Measurements from ENCODE around the gene ZBTB7C.

ZBTB7C gene

DNA sequence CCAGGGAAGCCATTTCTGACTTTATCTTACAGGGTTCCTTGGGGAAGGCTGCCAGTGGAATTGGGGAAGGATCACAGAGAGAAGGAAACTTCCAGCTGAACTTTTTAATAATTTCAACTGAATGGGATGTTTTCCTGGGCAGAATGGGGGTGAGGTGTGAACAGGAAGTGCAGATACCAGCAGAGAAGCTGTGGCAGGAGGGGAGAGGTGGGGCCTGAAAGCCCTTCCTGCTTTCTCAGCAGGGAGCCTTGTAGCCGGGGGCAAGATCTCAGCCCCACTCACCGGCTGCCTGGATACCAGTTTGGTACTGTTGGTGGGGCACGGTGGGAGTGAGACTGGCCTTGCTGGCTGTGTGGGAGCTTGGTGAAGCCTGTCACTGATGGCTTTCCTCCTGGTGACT is 170.5 kb downstream of the ZBTB7C start:
- TF ChIP-seq FOXP2 (optimal IDR thresholded peaks at IDR 0.05; ENCODE audit: borderline replicate concordance, extremely low read depth, extremely low read length, insufficient read depth) (no peak), TAF1 (IDR thresholded peaks at IDR 0.05; ENCODE audit: borderline replicate concordance, insufficient read depth, low read length) (no peak), POLR2AphosphoS5 (IDR thresholded peaks at IDR 0.05; ENCODE audit: low read depth, low read length) (no peak), SIN3A (IDR thresholded peaks at IDR 0.05; ENCODE audit: borderline replicate concordance, insufficient read depth, low read length) (no peak)
- TF ChIP-seq, protein P1, sequence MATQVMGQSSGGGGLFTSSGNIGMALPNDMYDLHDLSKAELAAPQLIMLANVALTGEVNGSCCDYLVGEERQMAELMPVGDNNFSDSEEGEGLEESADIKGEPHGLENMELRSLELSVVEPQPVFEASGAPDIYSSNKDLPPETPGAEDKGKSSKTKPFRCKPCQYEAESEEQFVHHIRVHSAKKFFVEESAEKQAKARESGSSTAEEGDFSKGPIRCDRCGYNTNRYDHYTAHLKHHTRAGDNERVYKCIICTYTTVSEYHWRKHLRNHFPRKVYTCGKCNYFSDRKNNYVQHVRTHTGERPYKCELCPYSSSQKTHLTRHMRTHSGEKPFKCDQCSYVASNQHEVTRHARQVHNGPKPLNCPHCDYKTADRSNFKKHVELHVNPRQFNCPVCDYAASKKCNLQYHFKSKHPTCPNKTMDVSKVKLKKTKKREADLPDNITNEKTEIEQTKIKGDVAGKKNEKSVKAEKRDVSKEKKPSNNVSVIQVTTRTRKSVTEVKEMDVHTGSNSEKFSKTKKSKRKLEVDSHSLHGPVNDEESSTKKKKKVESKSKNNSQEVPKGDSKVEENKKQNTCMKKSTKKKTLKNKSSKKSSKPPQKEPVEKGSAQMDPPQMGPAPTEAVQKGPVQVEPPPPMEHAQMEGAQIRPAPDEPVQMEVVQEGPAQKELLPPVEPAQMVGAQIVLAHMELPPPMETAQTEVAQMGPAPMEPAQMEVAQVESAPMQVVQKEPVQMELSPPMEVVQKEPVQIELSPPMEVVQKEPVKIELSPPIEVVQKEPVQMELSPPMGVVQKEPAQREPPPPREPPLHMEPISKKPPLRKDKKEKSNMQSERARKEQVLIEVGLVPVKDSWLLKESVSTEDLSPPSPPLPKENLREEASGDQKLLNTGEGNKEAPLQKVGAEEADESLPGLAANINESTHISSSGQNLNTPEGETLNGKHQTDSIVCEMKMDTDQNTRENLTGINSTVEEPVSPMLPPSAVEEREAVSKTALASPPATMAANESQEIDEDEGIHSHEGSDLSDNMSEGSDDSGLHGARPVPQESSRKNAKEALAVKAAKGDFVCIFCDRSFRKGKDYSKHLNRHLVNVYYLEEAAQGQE (IDR thresholded peaks at IDR 0.05; ENCODE audit: insufficient read depth in 1 of 2, low read depth in 2 of 2, low read length in 2 of 2), result no peak

DNA sequence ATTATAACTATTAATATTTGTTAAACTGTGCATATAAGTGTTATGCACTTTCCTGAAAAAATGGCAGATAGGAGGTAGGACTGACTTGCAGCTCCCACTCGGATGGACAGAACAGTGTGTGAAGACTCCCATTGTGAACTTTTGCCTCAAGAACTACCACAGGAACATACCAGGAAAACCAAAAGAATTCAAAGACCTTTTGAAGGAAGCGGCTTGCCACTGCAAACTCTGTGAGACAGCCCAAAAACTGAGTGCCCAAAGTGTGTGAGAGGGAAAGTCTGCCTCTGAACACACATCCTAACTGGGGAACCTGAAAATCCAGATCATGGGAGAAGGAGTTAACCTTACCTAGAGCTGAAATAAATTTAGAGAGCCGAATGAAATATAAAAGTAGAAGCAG is 171.0 kb downstream of the ZBTB7C start:
- TF ChIP-seq SIN3A (IDR thresholded peaks at IDR 0.05; ENCODE audit: borderline replicate concordance, insufficient read depth, low read length) (no peak), TAF1 (IDR thresholded peaks at IDR 0.05; ENCODE audit: borderline replicate concordance, insufficient read depth, low read length) (no peak), FOXP2 (optimal IDR thresholded peaks at IDR 0.05; ENCODE audit: borderline replicate concordance, extremely low read depth, extremely low read length, insufficient read depth) (no peak), POLR2AphosphoS5 (IDR thresholded peaks at IDR 0.05; ENCODE audit: low read depth, low read length) (no peak)
- TF ChIP-seq, protein P1 (IDR thresholded peaks at IDR 0.05; ENCODE audit: insufficient read depth in 1 of 2, low read depth in 2 of 2, low read length in 2 of 2), result no peak

DNA sequence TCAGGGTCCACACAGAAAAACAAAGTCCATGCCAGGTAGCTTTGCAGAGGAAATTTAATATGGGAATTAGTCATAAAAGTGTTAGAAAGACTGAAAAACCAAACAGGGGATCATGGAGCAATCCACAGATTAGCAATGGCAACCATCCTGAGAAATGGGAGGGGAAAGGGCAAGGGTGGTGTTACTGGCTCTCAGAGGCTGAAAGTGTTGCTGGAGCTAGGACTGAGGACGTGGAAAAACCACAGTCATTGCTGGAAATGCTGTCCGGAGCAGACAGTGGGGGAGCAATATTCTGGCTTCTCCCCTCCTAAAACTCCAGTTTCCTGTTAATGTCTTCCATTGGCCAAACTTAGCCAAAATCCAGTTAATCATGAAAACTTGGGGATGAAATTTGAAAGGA is 172.4 kb downstream of the ZBTB7C start:
- TF ChIP-seq, protein P1 (IDR thresholded peaks at IDR 0.05; ENCODE audit: insufficient read depth in 1 of 2, low read depth in 2 of 2, low read length in 2 of 2), result no peak
- TF ChIP-seq SIN3A (IDR thresholded peaks at IDR 0.05; ENCODE audit: borderline replicate concordance, insufficient read depth, low read length) (no peak), TAF1 (IDR thresholded peaks at IDR 0.05; ENCODE audit: borderline replicate concordance, insufficient read depth, low read length) (no peak), FOXP2 (optimal IDR thresholded peaks at IDR 0.05; ENCODE audit: borderline replicate concordance, extremely low read depth, extremely low read length, insufficient read depth) (no peak), POLR2AphosphoS5 (IDR thresholded peaks at IDR 0.05; ENCODE audit: low read depth, low read length) (no peak)

DNA sequence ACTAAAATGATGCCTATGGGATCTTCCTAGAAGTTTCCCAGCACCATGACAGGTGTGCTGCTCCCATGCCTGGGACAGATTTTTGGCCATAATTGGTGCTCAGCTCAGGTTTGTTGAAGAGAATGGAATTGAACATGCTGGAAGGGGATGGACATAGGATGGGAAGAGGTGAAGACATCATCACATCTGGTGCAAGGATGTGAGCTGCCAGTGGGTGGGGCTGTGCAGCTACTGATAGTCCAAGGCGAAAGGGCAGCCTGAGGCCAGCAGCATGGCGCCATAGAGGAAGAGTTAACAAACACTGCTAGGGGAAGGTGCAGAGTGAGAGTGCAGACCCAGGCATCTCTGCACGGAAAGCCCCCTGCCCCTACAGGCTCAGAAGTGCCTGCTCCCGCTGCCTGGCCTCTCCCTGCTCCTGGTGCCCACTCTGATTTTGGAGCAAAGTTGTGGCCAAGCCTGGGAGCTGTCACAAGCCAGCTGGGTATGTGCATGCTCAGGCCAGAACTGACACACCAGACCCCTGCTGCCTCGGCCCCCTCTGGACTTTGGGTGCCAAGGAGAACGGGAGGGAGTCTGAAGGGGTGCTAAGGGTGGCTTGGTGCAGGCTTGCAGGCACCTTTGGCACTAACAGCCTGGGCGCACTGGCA is 178.6 kb downstream of the ZBTB7C start:
- TF ChIP-seq SIN3A (IDR thresholded peaks at IDR 0.05; ENCODE audit: borderline replicate concordance, insufficient read depth, low read length) (no peak), POLR2AphosphoS5 (IDR thresholded peaks at IDR 0.05; ENCODE audit: low read depth, low read length) (no peak)

DNA sequence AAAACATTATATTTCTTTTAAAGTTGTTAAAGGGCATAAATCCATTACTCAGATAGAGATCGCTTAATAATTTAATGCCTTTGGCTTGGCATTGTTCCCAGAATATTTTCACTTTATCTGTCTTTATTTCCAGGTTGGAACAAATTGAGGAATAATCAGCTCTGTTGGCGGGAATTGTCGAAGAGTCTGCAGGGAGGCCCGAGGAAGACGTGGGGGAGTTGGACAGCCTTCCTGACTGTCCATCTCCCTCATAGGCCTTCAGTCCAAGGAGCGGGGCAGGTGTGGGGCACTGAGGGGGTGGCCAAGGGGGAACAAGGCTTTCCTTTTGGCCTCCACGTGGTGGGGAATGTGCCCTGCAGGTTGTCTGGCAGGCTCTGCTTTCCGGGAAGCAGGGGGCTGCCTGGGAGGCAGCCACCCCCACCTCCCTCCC is 179.6 kb downstream of the ZBTB7C start:
- TF ChIP-seq, protein P1 (IDR thresholded peaks at IDR 0.05; ENCODE audit: insufficient read depth in 1 of 2, low read depth in 2 of 2, low read length in 2 of 2), result no peak
- TF ChIP-seq TAF1 (IDR thresholded peaks at IDR 0.05; ENCODE audit: borderline replicate concordance, insufficient read depth, low read length), result no peak
- TF ChIP-seq FOXP2 (optimal IDR thresholded peaks at IDR 0.05; ENCODE audit: borderline replicate concordance, extremely low read depth, extremely low read length, insufficient read depth), result no peak
- no peak for TF ChIP-seq POLR2AphosphoS5 (IDR thresholded peaks at IDR 0.05; ENCODE audit: low read depth, low read length)
- TF ChIP-seq SIN3A (IDR thresholded peaks at IDR 0.05; ENCODE audit: borderline replicate concordance, insufficient read depth, low read length), result no peak
